RWPE1 (cell line): Measurements from ENCODE around the gene PDILT.

Source experiments
- CTCF ChIA-PET: fragments of 350-600 bp; sonication (Branson Sonifier 250); formaldehyde crosslinking; extraction: SDS; loops from one replicate; lab custom pipeline; 2021; lab: Yijun Ruan, JAX
- POLR2A ChIA-PET: fragments of 400-600 bp; formaldehyde crosslinking; extraction: SDS; loops from one replicate; lab custom pipeline; 2020; ENCODE audit warnings: antibody characterized with exemption; ENCODE audit not compliant: low non-redundant PET; lab: Yijun Ruan, JAX
- DNase-seq: peaks from one replicate; pipeline ENCODE4 v3.0.0; 2012; ENCODE audit warnings: low spot score
- H3K27ac ChIP-seq: fragments of 450-650 bp; 2 replicates; pipeline ENCODE4 v1.5.1; 2017
- CTCF ChIP-seq: fragments of 450-650 bp; conservative IDR thresholded peaks from 2 replicates; pipeline ENCODE4 v1.5.1; 2017; ENCODE audit warnings: low read depth, mild to moderate bottlenecking

PDILT gene

DNA sequence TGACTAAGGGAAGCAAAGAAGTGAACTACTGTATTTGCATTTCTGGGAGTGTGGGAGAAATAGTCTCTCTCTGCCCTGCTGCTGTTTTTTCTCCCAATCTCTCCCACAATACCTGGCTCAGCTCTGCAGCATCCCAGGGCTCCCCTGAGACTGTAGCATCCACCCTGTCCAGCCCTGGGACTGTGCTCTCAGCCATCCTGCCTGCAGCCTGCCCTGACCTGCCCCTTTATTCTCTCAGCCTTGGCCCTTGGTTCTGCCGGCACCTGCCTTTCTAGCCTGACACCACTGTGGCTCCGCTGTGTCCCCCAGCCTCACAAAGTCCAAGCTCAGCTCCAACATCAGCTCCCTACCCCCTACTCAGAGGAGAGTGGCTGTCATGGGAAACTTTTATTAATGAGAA is 1.9 kb downstream of the PDILT start:
- H3K27ac ChIP-seq = no peak overlapping the region
- TF ChIP-seq CTCF = no peak
- ChIA-PET POLR2A (no interaction called here), CTCF (interaction anchor here (1.4 kb wide), 1 partner anchor 17 kb away, joined by 4 read pairs; no protein-coding TSS in a partner anchor)
- no peak for DNase-seq

DNA sequence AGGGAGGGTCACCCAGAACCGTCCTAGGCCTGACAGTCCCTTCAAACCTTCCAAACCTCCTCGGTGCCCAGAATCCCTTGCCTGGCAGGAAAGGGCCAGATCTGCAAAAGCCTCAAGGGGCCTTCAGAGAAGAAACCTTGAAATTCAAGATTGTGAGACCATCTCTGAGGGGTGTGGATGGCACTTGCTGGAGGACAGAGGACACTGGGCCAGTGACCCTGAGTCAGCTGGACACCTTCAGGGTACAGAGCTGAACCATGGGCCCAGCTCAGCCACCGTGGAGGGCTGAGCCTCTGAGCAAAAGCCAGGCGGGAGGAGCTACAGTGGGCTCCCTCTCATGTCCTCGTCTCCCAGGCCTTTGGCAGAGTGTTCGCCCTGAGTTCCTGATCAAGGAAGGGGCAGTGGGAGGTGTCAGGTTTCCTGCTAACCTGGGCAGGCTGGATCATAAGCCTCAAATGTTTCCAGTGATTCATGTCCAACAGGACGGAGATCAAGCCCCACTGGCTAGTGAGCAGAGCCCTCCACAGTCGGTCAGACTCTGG is 3.0 kb downstream of the PDILT start:
- no peak overlapping the region for H3K27ac ChIP-seq
- ChIA-PET CTCF (interaction anchor here (1.3 kb wide), 1 partner anchor 16 kb away, joined by 3 read pairs; no protein-coding TSS in a partner anchor), POLR2A (no interaction called here)
- no peak for DNase-seq
- no peak for TF ChIP-seq CTCF

- DNase-seq = no peak
- ChIA-PET CTCF (interaction anchor here (1.3 kb wide), 1 partner anchor 16 kb away, joined by 3 read pairs; no protein-coding TSS in a partner anchor), POLR2A (no interaction called here)
- TF ChIP-seq CTCF = no peak
- H3K27ac ChIP-seq = no peak overlapping the region
These were observed 3.5 kb downstream of the PDILT start for GRCh38 chr16:20401066-20401465.

DNA sequence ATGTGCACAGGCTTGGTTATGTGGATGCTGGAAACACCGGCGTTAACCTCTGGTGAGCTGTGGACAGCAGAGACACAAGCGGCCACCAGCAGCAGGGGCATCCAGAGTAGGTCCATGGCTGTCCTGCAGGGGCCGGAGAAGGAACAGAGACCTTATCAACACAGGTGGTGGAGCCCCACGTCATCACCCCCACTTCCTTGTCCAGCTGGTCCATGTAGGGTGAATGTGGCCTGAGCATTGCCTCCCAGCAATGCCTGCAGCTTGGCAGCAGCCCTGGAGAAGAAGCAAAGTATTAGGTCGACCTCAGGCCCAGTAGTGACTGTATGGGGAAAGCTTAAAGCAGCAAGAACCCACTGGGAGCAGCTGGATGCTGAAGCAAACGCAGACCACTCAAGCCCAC is 5.4 kb downstream of the PDILT start:
- ChIA-PET CTCF (interaction anchor here (0.7 kb wide), 1 partner anchor 30 kb away, joined by 3 read pairs; no protein-coding TSS in a partner anchor), POLR2A (no interaction called here)
- H3K27ac ChIP-seq = no peak overlapping the region

DNA sequence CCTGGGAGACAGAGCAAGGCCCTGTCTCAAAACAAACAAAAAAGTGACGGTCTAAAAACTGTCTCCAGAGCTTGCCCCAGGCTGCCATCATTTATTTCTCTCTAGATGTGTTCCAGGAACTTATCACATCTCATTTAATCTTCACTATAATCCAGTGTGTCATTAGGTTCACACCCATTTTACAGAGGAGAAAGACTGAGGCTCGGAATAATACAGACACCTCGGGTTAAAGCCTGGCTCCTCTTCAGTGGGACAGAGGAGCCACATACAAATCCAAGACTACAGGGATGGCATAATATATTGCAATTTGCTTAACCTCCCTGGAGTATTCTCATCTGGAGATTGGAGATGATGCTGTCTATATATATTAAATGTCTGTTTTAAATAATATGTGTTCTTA is 5.9 kb downstream of the PDILT start:
- DNase-seq = no peak
- no peak for TF ChIP-seq CTCF
- no peak overlapping the region for H3K27ac ChIP-seq
- ChIA-PET CTCF (no interaction called here), POLR2A (no interaction called here)

More for the DNA sequence above, 5.4 kb downstream of the PDILT start:
- no peak for DNase-seq
- TF ChIP-seq CTCF = no peak

GRCh38 chr16:20397468-20398074 is 7.0 kb downstream of the PDILT start:
- no peak overlapping the region for H3K27ac ChIP-seq
- DNase-seq = no peak
- ChIA-PET CTCF (interaction anchor here (0.6 kb wide), 1 partner anchor 356 kb away, joined by 4 read pairs; no protein-coding TSS in a partner anchor), POLR2A (no interaction called here)
- TF ChIP-seq CTCF = no peak
